ENCODE results near the gene MBNL1. TPM values are rescaled to one million over a fixed set of nuclear protein-coding genes. Genes with fewer than 3 reads are reported as not detected.

MBNL1 gene
- total and polyA plus RNA-seq, 2 of the 13 experiments (the other 11 are each of a cell fraction or from before 2014, with no cell fraction given): 27.1 to 55.4 TPM

- TF ChIP-seq TIGD3 (CRISPR knock-in tag; IDR thresholded peaks at IDR 0.05; ENCODE audit: borderline replicate concordance): no peak
- TF ChIP-seq ELF1 (CRISPR knock-in tag; IDR thresholded peaks at IDR 0.05): peak; percentile 38; the same call in 1 of the 2 replicates
- TF ChIP-seq CEBPB (IDR thresholded peaks at IDR 0.05; ENCODE audit: borderline replicate concordance, low read depth, low read length): peak; percentile 99
- no peak for TF ChIP-seq RERE (CRISPR knock-in tag; IDR thresholded peaks at IDR 0.05; ENCODE audit: low read depth)
- no peak for TF ChIP-seq ZMAT3 (CRISPR knock-in tag; conservative IDR thresholded peaks at IDR 0.05)
- TF ChIP-seq ZSCAN25 (CRISPR knock-in tag; IDR thresholded peaks at IDR 0.05): no peak
- no peak for TF ChIP-seq RBM22 (optimal IDR thresholded peaks at IDR 0.05; ENCODE audit: low read length)
- no peak for TF ChIP-seq ZNF547 (CRISPR knock-in tag; IDR thresholded peaks at IDR 0.05)
- no peak for TF ChIP-seq SP5 (CRISPR knock-in tag; IDR thresholded peaks at IDR 0.05; ENCODE audit: borderline replicate concordance, low read depth)
- TF ChIP-seq HNRNPK (IDR thresholded peaks at IDR 0.05; ENCODE audit: low read depth, low read length, poor library complexity, severe bottlenecking): no peak
- no peak for TF ChIP-seq LRRFIP1 (CRISPR knock-in tag; conservative IDR thresholded peaks at IDR 0.05)
- no peak for TF ChIP-seq PRPF4 (IDR thresholded peaks at IDR 0.05; ENCODE audit: low read depth, low read length, poor library complexity, severe bottlenecking)
- no peak for TF ChIP-seq POLR2AphosphoS2 (IDR thresholded peaks at IDR 0.05; ENCODE audit: low read depth, low read length)
- TF ChIP-seq ZBTB37 (CRISPR knock-in tag; IDR thresholded peaks at IDR 0.05): no peak
- TF ChIP-seq ZBTB44 (CRISPR knock-in tag; IDR thresholded peaks at IDR 0.05): no peak
Observed at GRCh38 chr3:152258448-152259393, 10.0 kb upstream of the MBNL1 start (continued).
